GM10847 (cell line): ENCODE data around the gene CITED4.

Source experiments
- POLR2A ChIP-seq: IDR thresholded peaks from 2 replicates; pipeline ENCODE4 v1.6.1; 2011; ENCODE audit not compliant: insufficient read length; ENCODE audit errors: extremely low read depth

Gene CITED4

DNA sequence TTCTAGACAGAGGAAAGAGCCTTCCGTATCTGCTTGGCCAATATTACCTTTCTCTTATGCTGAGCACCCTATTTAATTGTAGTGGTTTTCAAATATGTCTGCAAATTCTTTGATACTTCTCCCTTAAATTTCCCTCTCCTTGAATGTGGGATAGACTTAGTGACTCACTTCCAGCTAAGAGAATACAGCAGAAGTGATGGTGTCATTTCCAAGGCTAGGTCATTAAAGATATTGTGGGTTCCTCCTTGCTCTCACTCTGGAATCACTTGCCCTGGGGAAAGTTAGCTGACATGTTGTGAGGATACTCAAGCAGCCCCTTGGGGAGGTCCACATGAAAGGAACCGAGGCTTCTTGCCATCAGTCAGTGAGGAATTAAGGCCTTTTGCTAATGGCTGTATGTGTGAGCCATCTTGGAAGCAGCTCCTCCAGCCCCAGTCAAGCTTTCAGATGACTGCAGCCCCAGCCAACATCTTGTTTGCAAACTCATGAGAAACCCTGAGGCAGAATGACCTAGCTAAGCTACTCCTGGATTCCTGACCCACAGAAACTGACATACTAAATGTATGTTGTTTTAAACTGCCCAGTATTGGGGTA lies 8.1 kb upstream of the CITED4 start:
- no peak for TF ChIP-seq POLR2A

GRCh38 chr1:40868051-40868723 lies 6.0 kb upstream of the CITED4 start:
- TF ChIP-seq POLR2A, result no peak

DNA sequence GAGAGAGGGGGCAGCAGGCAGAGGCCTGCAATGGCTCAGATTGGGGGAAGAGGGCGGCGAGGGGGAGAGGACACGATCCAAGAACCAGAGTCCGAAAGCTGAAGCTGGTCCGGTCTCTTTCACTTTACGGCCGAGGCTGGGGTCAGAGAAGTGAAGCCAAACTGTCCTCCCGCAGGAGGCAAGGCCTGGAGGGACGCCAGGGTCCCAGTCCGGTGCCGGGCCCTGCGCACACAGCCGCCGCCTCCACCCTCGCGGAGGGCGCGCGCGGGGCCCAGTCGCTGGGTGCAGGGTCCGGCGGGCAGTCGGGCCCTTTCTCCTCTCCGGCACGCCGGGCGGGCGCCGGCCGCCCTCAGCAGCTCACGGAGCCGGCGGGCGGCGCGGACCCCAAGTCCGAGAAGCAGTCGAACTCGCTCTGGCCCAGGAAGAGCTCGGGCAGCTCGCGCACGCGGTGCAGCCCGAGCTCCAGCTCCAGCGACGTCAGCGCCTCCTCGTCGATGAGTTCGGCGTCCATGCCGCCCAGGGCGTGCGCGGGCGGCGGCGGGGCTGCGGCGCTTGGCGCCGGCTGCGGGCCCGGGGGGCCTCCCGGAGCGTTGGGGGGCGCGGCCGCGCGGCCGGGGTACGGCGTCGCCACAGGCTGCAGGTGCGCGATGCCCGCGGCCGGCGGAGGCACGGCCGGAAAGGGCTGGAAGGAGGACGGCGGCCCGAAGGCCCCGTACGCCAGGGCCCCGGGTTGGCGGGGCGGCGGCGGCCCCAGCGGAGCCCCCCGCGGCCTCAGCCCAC lies 749 bp downstream of the CITED4 start:
- TF ChIP-seq POLR2A, result no peak

- TF ChIP-seq POLR2A, result no peak
These were observed 1.4 kb downstream of the CITED4 start for GRCh38 chr1:40860706-40861223.

- no peak for TF ChIP-seq POLR2A
These were observed 3.2 kb downstream of the CITED4 start for GRCh38 chr1:40858856-40859416.

- TF ChIP-seq POLR2A, result no peak
These were observed 4.4 kb downstream of the CITED4 start for GRCh38 chr1:40857737-40858136.

- no peak for TF ChIP-seq POLR2A
These were observed 5.4 kb downstream of the CITED4 start for GRCh38 chr1:40856656-40857302.

- TF ChIP-seq POLR2A, result no peak
These were observed 6.0 kb downstream of the CITED4 start for GRCh38 chr1:40856116-40856515.

DNA sequence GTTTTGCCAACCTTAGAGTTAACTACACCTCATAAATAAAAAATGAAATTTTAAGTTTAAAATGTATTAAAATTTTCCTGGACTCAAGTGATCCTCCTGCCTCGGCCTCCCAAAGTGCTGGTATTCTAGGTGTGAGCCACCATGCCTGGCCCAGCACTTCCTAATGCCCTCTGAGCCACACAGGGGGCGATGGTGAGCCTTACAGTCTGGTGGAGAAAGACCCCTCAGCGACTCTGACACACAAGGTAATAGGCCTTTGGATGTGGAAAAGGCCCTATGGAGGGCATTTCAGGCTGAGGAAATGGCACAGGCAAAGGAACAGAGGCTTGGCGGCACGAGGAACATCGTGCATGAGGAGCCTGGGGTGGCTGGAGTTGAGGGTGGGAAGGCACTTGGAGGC lies 6.7 kb downstream of the CITED4 start:
- no peak for TF ChIP-seq POLR2A

DNA sequence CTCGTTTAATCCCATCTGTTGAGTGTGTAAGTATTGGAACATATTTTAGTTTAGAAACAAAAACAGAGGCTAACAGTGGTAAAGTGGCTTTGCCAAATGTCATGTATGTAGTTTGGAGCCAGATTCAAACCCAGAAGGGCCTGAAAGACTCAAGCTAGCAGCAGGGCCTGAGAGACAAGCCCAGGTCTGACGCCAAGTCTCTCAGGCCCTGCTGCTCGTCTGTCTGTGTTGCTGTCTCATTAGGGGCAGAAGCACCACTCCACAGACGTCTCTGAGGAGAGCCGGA lies 8.3 kb downstream of the CITED4 start:
- no peak for TF ChIP-seq POLR2A

DNA sequence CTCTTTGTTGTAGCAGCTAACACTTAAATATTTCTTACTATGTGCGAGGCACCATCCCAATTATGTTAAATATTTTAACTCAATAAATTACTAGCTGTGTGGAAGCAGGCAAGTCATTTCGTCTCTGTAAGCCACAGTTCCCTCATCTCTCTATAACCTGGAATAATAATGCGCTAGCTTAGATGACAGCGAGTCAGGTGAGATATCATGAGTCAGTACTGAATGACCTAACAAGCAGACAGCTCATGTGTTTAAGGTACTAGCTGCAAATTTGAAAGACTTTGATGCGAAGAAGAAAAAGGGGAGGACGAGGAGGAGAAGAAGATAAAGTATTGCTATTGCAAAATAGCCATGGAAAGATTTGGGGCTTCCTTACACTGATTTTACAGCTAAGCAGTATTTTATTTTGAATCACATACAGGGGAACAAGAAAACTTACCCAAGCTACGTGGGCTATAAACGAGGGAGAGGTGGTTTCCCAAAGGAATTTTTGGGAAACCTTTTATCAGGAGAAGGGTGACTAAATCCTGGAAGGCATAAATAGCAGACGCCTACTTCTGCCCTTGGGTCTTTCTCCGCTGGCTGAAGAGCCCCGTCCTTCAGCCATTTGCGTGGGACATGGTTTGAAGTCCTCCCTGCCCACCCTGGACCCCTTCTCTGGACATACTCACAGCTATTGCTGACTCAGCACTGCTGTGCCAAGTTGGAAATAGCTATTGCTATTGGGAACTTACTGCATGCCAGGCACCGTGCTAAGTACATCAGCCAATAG lies 8.9 kb downstream of the CITED4 start:
- no peak for TF ChIP-seq POLR2A

DNA sequence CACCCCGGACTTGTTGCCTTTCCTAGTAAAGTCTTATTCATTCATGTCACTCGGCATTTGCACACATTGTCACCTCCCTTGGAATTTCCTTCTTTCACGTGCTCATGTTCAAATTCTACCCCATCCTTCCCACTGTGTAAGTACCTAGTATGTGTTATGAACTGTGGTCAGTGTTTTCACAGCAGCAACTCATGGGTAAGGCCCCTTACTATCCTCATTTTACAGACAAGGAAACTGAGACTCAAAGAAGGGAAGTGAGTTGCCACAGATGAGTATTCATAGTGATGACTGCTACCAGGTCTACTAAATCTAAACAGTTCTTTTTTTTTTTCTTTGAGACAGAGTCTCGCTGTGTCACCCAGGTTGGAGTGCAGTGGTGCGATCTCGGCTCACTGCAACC lies 10.5 kb downstream of the CITED4 start:
- no peak for TF ChIP-seq POLR2A

DNA sequence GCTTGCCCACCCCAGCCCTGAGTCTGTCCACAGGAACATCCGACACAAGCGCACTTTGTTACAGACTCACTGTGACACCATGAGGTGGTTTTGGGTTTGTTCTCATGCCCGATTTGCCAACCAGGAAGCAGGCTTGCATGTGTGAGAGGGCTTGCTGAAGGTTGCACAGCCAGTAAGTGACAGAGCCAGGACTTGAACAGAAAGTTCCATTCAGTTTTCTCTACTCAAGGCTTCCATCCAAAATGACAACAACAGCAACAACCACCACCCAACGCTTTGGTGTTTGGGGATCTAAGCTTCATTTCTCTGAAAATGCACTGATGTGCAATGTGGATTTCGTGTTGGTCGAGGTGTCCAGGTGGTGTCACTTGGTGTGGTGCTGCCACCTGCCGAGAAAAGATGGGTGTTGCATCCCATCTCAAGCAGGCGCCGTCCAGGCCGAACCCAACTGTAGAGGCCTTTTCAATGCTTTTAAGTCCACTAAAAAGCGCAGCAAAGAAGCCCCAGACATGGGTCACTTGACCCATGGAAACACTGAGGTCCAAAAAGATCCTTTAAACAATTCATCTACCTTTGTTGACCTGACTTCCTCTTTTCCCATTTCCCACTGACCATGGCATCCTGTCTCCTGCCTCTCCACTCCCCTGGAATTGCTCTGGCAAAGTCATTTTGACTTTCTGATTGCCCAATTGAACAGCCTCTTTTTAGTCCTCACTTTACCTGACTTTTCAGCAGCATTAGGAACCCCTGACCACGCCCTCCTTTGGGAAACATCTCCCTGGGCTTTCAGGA lies 12.2 kb downstream of the CITED4 start:
- TF ChIP-seq POLR2A, result no peak
